H1 (cell line): ENCODE data around the gene FGR. TPM values are rescaled to one million over a fixed set of nuclear protein-coding genes. Genes with fewer than 3 reads are reported as not detected.
A peak's percentile ranks its signal among the peaks of the same experiment; 100 is the strongest.

Experiments
- CTCF ChIA-PET: fragments of 300-600 bp; sonication (Branson Sonifier 250); formaldehyde crosslinking; loops from one replicate; lab custom pipeline; 2021; ENCODE audit not compliant: partially characterized antibody; lab: Charles Lee
- POLR2A ChIA-PET: fragments of 300-600 bp; sonication (Branson Sonifier 250); formaldehyde crosslinking; loops from one replicate; lab custom pipeline; 2021; ENCODE audit warnings: inconsistent platforms; ENCODE audit not compliant: partially characterized antibody; lab: Charles Lee
- DNase-seq, 2 experiments: peaks; one replicate each; pipeline versions ENCODE4 v3.0.0 to v3.0.0-alpha.2; 2010 to 2022; ENCODE audit warnings: low spot score in 2 of 2, low read depth in 1 of 2, mixed read lengths in 1 of 2
- FAIRE-seq: peaks from 2 replicates; lab custom pipeline; 2011; peaks lifted over from hg19 to GRCh38; lab: Jason Lieb, UNC
- H2AFZ ChIP-seq: 2 replicates; pipeline ENCODE4 v1.8.1; 2012; ENCODE audit warnings: low read length, inconsistent platforms
- H2AK5ac ChIP-seq: 2 replicates; pipeline ENCODE4 v1.6.1; 2013; ENCODE audit warnings: low read depth, low read length
- H2BK120ac ChIP-seq: replicated peaks from 2 replicates; pipeline ENCODE3; 2013; ENCODE audit warnings: low read depth, low read length, inconsistent platforms
- H2BK12ac ChIP-seq: 2 replicates; pipeline ENCODE4 v1.6.1; 2013; ENCODE audit warnings: low read depth, low read length
- H2BK15ac ChIP-seq: 2 replicates; pipeline ENCODE4 v1.6.1; 2013; ENCODE audit warnings: low read length
- H2BK20ac ChIP-seq: 2 replicates; pipeline ENCODE4 v1.6.1; 2013; ENCODE audit warnings: low read length
- H2BK5ac ChIP-seq: 2 replicates; pipeline ENCODE4 v1.6.1; 2013; ENCODE audit warnings: low read depth, low read length
- H3K14ac ChIP-seq: 2 replicates; pipeline ENCODE4 v1.6.1; 2013; ENCODE audit warnings: inconsistent platforms; ENCODE audit not compliant: insufficient read length
- H3K18ac ChIP-seq: 2 replicates; pipeline ENCODE4 v1.6.1; 2013; ENCODE audit warnings: low read length; ENCODE audit errors: extremely low read depth
- H3K23ac ChIP-seq: 2 replicates; pipeline ENCODE4 v1.6.1; 2013; ENCODE audit warnings: inconsistent platforms; ENCODE audit not compliant: insufficient read length
- H3K23me2 ChIP-seq: 2 replicates; pipeline ENCODE4 v1.6.1; 2013; ENCODE audit warnings: low read depth, low read length
- H3K27ac ChIP-seq: 2 replicates; pipeline ENCODE4 v1.6.1; 2011; ENCODE audit warnings: low read depth, low read length, inconsistent platforms
- H3K27me3 ChIP-seq, 4 experiments: replicated peaks in 1 of 4; 1 replicate in 1 of 4; 2 replicates in 3 of 4; pipeline versions ENCODE4 v1.6.1 to v1.8.1; 2011 to 2013; ENCODE audit warnings: low read length in 3 of 4, mild to moderate bottlenecking in 3 of 4, inconsistent platforms in 2 of 4, mixed read lengths in 2 of 4, moderate library complexity in 1 of 4; ENCODE audit not compliant: control insufficient read depth in 3 of 4, insufficient read depth in 3 of 4; ENCODE audit errors: extremely low read depth in 1 of 4
- H3K36me3 ChIP-seq, 4 experiments: 2 replicates each; pipeline versions ENCODE4 v1.6.1 to v1.8.1; 2011 to 2013; ENCODE audit warnings: mild to moderate bottlenecking in 4 of 4, low read length in 3 of 4, moderate library complexity in 2 of 4, control low read depth in 1 of 4, inconsistent platforms in 1 of 4; ENCODE audit not compliant: insufficient read depth in 4 of 4, control insufficient read depth in 2 of 4
- H3K4ac ChIP-seq: replicated peaks from 2 replicates; pipeline ENCODE3; 2013; ENCODE audit warnings: low read length, low read depth, mixed read lengths, inconsistent platforms; ENCODE audit not compliant: insufficient read length
- H3K4me1 ChIP-seq, 4 experiments: replicated peaks in 1 of 4; 1 replicate in 1 of 4; 2 replicates in 3 of 4; pipeline versions ENCODE4 v1.6.1 to v1.8.1; 2011 to 2013; ENCODE audit warnings: low read length in 3 of 4, inconsistent platforms in 2 of 4, mixed read lengths in 1 of 4; ENCODE audit not compliant: insufficient read depth in 4 of 4, control insufficient read depth in 3 of 4
- H3K4me2 ChIP-seq, 2 experiments: 2 replicates each; pipeline versions ENCODE4 v1.6.1 to v1.8.1; 2011 to 2013; ENCODE audit warnings: low read depth in 2 of 2, low read length in 2 of 2, control low read depth in 1 of 2, inconsistent platforms in 1 of 2, mild to moderate bottlenecking in 1 of 2; ENCODE audit not compliant: insufficient read depth in 1 of 2
- H3K4me3 ChIP-seq, 4 experiments: fragments of 200-600, 300-600 bp in 1 of 4; sonication (generic), shearing (Covaris generic), sonication (Bioruptor Twin) in 1 of 4; 2 replicates each; pipeline versions ENCODE4 v1.5.1 to v1.8.1; 2011 to 2016; ENCODE audit warnings: low read length in 4 of 4, low read depth in 3 of 4, control low read depth in 2 of 4, inconsistent platforms in 2 of 4, mild to moderate bottlenecking in 2 of 4, mixed read lengths in 1 of 4, moderate library complexity in 1 of 4; ENCODE audit not compliant: insufficient read depth in 2 of 4; ENCODE audit errors: extremely low read depth in 1 of 4
- H3K56ac ChIP-seq: replicated peaks from 2 replicates; pipeline ENCODE3; 2013; ENCODE audit warnings: low read depth, mild to moderate bottlenecking, mixed read lengths, low read length, inconsistent platforms; ENCODE audit not compliant: insufficient read length
- H3K79me1 ChIP-seq: 2 replicates; pipeline ENCODE4 v1.6.1; 2013; ENCODE audit warnings: low read depth, low read length, control low read depth
- H3K79me2 ChIP-seq, 2 experiments: 2 replicates each; pipeline versions ENCODE4 v1.6.1 to v1.8.1; 2012 to 2013; ENCODE audit warnings: low read length in 2 of 2, mild to moderate bottlenecking in 2 of 2, inconsistent platforms in 1 of 2; ENCODE audit not compliant: insufficient read depth in 2 of 2, control insufficient read depth in 1 of 2
- H3K9ac ChIP-seq, 4 experiments: replicated peaks in 1 of 4; 1 replicate in 1 of 4; 2 replicates in 3 of 4; pipeline versions ENCODE4 v1.6.1 to v1.8.1; 2011 to 2013; ENCODE audit warnings: low read depth in 3 of 4, low read length in 3 of 4, control low read depth in 2 of 4, mild to moderate bottlenecking in 2 of 4, moderate library complexity in 2 of 4, inconsistent platforms in 1 of 4; ENCODE audit errors: extremely low read depth in 1 of 4
- H3K9me3 ChIP-seq, 2 experiments: 2 replicates each; pipeline versions ENCODE4 v1.6.1 to v1.8.1; 2012 to 2013; ENCODE audit warnings: mild to moderate bottlenecking in 2 of 2, moderate library complexity in 2 of 2, control low read depth in 1 of 2, inconsistent platforms in 1 of 2, low read depth in 1 of 2, low read length in 1 of 2, mixed read lengths in 1 of 2; ENCODE audit not compliant: insufficient read depth in 2 of 2
- H4K20me1 ChIP-seq, 2 experiments: replicated peaks in 1 of 2; 2 replicates each; pipeline versions ENCODE3 to v1.8.1; 2011 to 2013; ENCODE audit warnings: inconsistent platforms in 2 of 2, low read length in 2 of 2, mild to moderate bottlenecking in 1 of 2; ENCODE audit not compliant: insufficient read depth in 2 of 2, control insufficient read depth in 1 of 2
- H4K5ac ChIP-seq: 2 replicates; pipeline ENCODE4 v1.6.1; 2013; ENCODE audit warnings: low read length, low read depth, mixed read lengths, inconsistent platforms; ENCODE audit not compliant: insufficient read length
- H4K8ac ChIP-seq: 2 replicates; pipeline ENCODE4 v1.8.0; 2013; ENCODE audit warnings: mild to moderate bottlenecking, moderate library complexity, low read length, inconsistent platforms; ENCODE audit not compliant: insufficient read depth; ENCODE audit errors: extremely low read depth
- H4K91ac ChIP-seq: replicated peaks from 2 replicates; pipeline ENCODE3; 2013; ENCODE audit warnings: low read length, mixed read lengths, inconsistent platforms; ENCODE audit not compliant: insufficient read length
- ATF3 ChIP-seq: IDR thresholded peaks from 2 replicates; pipeline ENCODE4 v1.6.1; 2011; ENCODE audit warnings: low read depth, mild to moderate bottlenecking, low read length; ENCODE audit not compliant: insufficient read depth
- BRCA1 ChIP-seq: IDR thresholded peaks from 2 replicates; pipeline ENCODE4 v1.6.1; 2012; ENCODE audit warnings: low read depth, low read length, improper control_type of control experiment
- KDM1A ChIP-seq: fragments of 200-600, 300-600 bp; sonication (generic); IDR thresholded peaks from 2 replicates; pipeline ENCODE4 v1.7.1; 2016; ENCODE audit warnings: mild to moderate bottlenecking, low read length, borderline replicate concordance
- KDM5A ChIP-seq: fragments of 200-600 bp; IDR thresholded peaks from 2 replicates; pipeline ENCODE4 v1.7.1; 2012; ENCODE audit warnings: mild to moderate bottlenecking, low read length, inconsistent platforms, mixed read lengths
- POLR2A ChIP-seq, 2 experiments: IDR thresholded peaks; 1 replicate in 1 of 2; 2 replicates in 1 of 2; pipeline ENCODE4 v1.6.1; 2011; ENCODE audit warnings: low read depth in 2 of 2, low read length in 2 of 2, mild to moderate bottlenecking in 2 of 2; ENCODE audit errors: control extremely low read depth in 1 of 2
- SAP30 ChIP-seq: fragments of 300-600 bp; sonication (generic); IDR thresholded peaks from 2 replicates; pipeline ENCODE4 v1.7.1; 2012; ENCODE audit warnings: low read length, moderate library complexity, mild to moderate bottlenecking, inconsistent platforms; ENCODE audit not compliant: insufficient read depth, insufficient replicate concordance
- SIN3A ChIP-seq, 2 experiments: IDR thresholded peaks in 1 of 2; conservative IDR thresholded peaks in 1 of 2; 2 replicates each; pipeline ENCODE4 v1.6.1; 2011 to 2012; ENCODE audit warnings: low read length in 2 of 2, improper control_type of control experiment in 1 of 2, low read depth in 1 of 2, mild to moderate bottlenecking in 1 of 2
- TAF7 ChIP-seq: optimal IDR thresholded peaks from 2 replicates; pipeline ENCODE3; 2011; ENCODE audit warnings: low read depth, mild to moderate bottlenecking, inconsistent platforms, low read length, moderate library complexity, borderline replicate concordance
- TCF12 ChIP-seq: IDR thresholded peaks from 2 replicates; pipeline ENCODE4 v1.6.1; 2011; ENCODE audit warnings: low read depth, mild to moderate bottlenecking, low read length
- TEAD4 ChIP-seq: IDR thresholded peaks from 2 replicates; pipeline ENCODE4 v1.6.1; 2012; ENCODE audit warnings: low read depth, low read length, inconsistent platforms, mixed read lengths
- WGBS, 2 experiments: shearing (Covaris generic) in 1 of 2; methylation state at CpG; one replicate each; pipeline versions ENCODE4 v1.1.6 to v1.1.7; 2013 to 2015; ENCODE audit warnings: low lambda C conversion rate in 2 of 2, mixed read lengths in 2 of 2, inconsistent platforms in 1 of 2, low coverage in 1 of 2, missing lambda C conversion rate in 1 of 2; ENCODE audit not compliant: insufficient replicate concordance in 2 of 2, insufficient coverage in 1 of 2, insufficient read length in 1 of 2; ENCODE audit errors: extremely low coverage in 1 of 2, missing lambda C conversion rate in 1 of 2; 5-methylcytosine and 5-hydroxymethylcytosine counted together
- polyA plus RNA-seq, 7 experiments: library from polyadenylated mRNA; depleted of rRNA in 3 of 7; stranded (reverse) in 5 of 7; unstranded in 2 of 7; fragments of >200 nt in 5 of 7; fragments of 200-250 nt in 2 of 7; gene quantifications; 1 replicate in 5 of 7; 2 replicates in 1 of 7; 4 replicates in 1 of 7; pipeline versions ENCODE4 v1.2.1 to v1.2.3, GENCODE V29; 2011 to 2013; ENCODE audit warnings: missing spikeins in 2 of 7, mixed read lengths in 2 of 7
- total RNA-seq: library from RNA; stranded (reverse); fragmentation: NEBNext Ultra II Directional; extraction: Animal tissue kit (Norgen Biotek cat#: 25700); gene quantifications from 2 replicates; pipeline ENCODE4 v1.2.1, GENCODE V29; 2021

FGR gene
- total and polyA plus RNA-seq, 2 of the 8 experiments (the other 6 are each of a cell fraction or from before 2014, with no cell fraction given) = 0.22 to 0.95 TPM

GRCh38 chr1:27569506-27570291 lies 65.3 kb downstream of the FGR start:
- no peak overlapping the region for H2BK15ac ChIP-seq
- H3K23ac ChIP-seq = no peak overlapping the region
- H3K4ac ChIP-seq = no peak overlapping the region
- H4K8ac ChIP-seq = no peak overlapping the region
- no peak overlapping the region for H3K14ac ChIP-seq
- H3K18ac ChIP-seq = peak overlapping the region; percentile 52; the same call in 1 of the 2 replicates
- DNase-seq (peak in 1 of 2 experiments; percentile 73), FAIRE-seq (no peak)
- peak overlapping the region; percentile 63 to 64 for H3K4me2 ChIP-seq
- H3K56ac ChIP-seq = peak overlapping the region; percentile 13
- H3K4me1 ChIP-seq = peaks cover 49 to 77% (median 66%) of the 10 kb centered on the region in 4 experiments
- H3K9ac ChIP-seq = no peak overlapping the region; a peak in 1 of 7 replicates
- no peak overlapping the region for H3K27ac ChIP-seq
- 0 out of 2 replicates have a peak overlapping the region, but pooled peaks have one; percentile 96 for H2AK5ac ChIP-seq
- peaks cover 8% of the 10 kb centered on the region for H3K79me1 ChIP-seq
- H3K23me2 ChIP-seq = 0 out of 2 replicates have a peak, but pooled peaks cover 6% of the 10 kb centered on the region
- peak overlapping the region; percentile 77 for H4K91ac ChIP-seq
- 29% methylated on average over 14 of the region's 14 CpGs; no CpG with 5 or more reads in 1 of the 2 experiments for WGBS, 2 experiments
- H3K79me2 ChIP-seq = peaks cover 0 to 52% of the 10 kb centered on the region in 2 experiments; a peak in 2 of 4 replicates
- H3K27me3 ChIP-seq = no peaks in the 10 kb centered on the region
- H4K5ac ChIP-seq = peak overlapping the region; percentile 27
- H3K9me3 ChIP-seq = no peaks in the 10 kb centered on the region
- H2BK20ac ChIP-seq = peak overlapping the region; percentile 100; the same call in 1 of the 2 replicates
- H3K36me3 ChIP-seq = no peaks in the 10 kb centered on the region
- ChIA-PET POLR2A (interaction anchor here (1.0 to 25.0 kb wide), 13 partner anchors 6 to 167 kb away, joined by 3 to 355 read pairs (median 4); partner anchors contain the start of genes AHDC1 and WASF2), CTCF (interaction anchor here (0.8 to 56.1 kb wide), 28 partner anchors 8 to 274 kb away, joined by 3 to 1807 read pairs (median 4); partner anchors contain the start of gene AHDC1)
- H3K4me3 ChIP-seq = peak overlapping the region in 1 of 4 experiments; percentile 49; a peak in 4 of 8 replicates
- peak overlapping the region; percentile 27 for H2BK120ac ChIP-seq
- H2BK12ac ChIP-seq = peak overlapping the region; percentile 100; the same call in 1 of the 2 replicates
- peak overlapping the region; percentile 91; the same call in 1 of the 2 replicates for H2BK5ac ChIP-seq
- H2AFZ ChIP-seq = no peak overlapping the region
- peaks cover 9 to 19% of the 10 kb centered on the region in 2 experiments for H4K20me1 ChIP-seq
- TF ChIP-seq SAP30 (no peak), ATF3 (no peak), POLR2A (IDR thresholded peaks at IDR 0.05; ENCODE audit: control extremely low read depth in 1 of 2, low read depth in 2 of 2, low read length in 2 of 2) (0 out of 3 replicates have a peak, but pooled peaks of 1 of the 2 experiments have one; percentile 25), TCF12 (no peak), TAF7 (peak; percentile 30), TEAD4 (0 out of 2 replicates have a peak, but pooled peaks have one; percentile 10), SIN3A (conservative IDR thresholded peaks at IDR 0.05 in 1 of 2, IDR thresholded peaks at IDR 0.05 in 1 of 2; ENCODE audit: low read depth in 1 of 2, low read length in 2 of 2) (0 out of 4 replicates have a peak, but pooled peaks of 1 of the 2 experiments have one; percentile 20), KDM1A (no peak), BRCA1 (no peak), KDM5A (no peak)
